Lower leg skin (tissue), 4 donors: ENCODE data around the gene APCDD1. TPM values are rescaled to one million over a fixed set of nuclear protein-coding genes. Genes with fewer than 3 reads are reported as not detected.

ENCODE experiments used
- DNase-seq, 2 donors: peaks; one replicate each; pipeline ENCODE4 v3.0.0-alpha.2; 2019; ENCODE audit warnings: low spot score in 2 of 2
- H3K4me3 ChIP-seq: fragments of 200-600 bp; sonication (generic); 2 replicates; pipeline ENCODE4 v1.5.1; 2017; ENCODE audit warnings: mild to moderate bottlenecking, low read depth; ENCODE audit not compliant: poor library complexity, severe bottlenecking
- CTCF ChIP-seq, 3 donors: fragments of 450-650 bp; IDR thresholded peaks; one replicate each; pipeline ENCODE4 v1.5.1; 2016; ENCODE audit warnings: antibody characterized with exemption in 3 of 3, mild to moderate bottlenecking in 3 of 3, moderate library complexity in 2 of 3
- POLR2A ChIP-seq, 2 donors: fragments of 450-650 bp; IDR thresholded peaks; one replicate each; pipeline ENCODE4 v1.6.1; 2016 to 2017; ENCODE audit warnings: antibody characterized with exemption in 2 of 2, mild to moderate bottlenecking in 1 of 2, moderate library complexity in 1 of 2
- WGBS, 2 donors: methylation state at CpG; one replicate each; pipeline ENCODE4 v1.1.5; 2018; 5-methylcytosine and 5-hydroxymethylcytosine counted together
- intact Hi-C: fragments of 100-400 bp; cut with DNase I; formaldehyde crosslinking; loops from one replicate; pipeline ENCODE4 v1.15.0; 2023; ENCODE audit warnings: low total_unique reads
- total RNA-seq, 4 donors: library from RNA; depleted of rRNA; stranded (reverse); fragments of >200 nt; gene quantifications; one replicate each; pipeline ENCODE4 v1.1.0, GENCODE V29; 2016

APCDD1 gene
- total RNA-seq, 4 donors from 2014 or later, result 76.6 to 192 (median 180) TPM

GRCh38 chr18:10422731-10423130 lies 31.7 kb upstream of the APCDD1 start:
- no peak for TF ChIP-seq CTCF (IDR thresholded peaks at IDR 0.05)
- no peak for TF ChIP-seq POLR2A (IDR thresholded peaks at IDR 0.05)
- DNase-seq, result no peak
- 100% methylated on average over 2 of the region's 6 CpGs for WGBS, 2 donors
- no peak overlapping the region for H3K4me3 ChIP-seq
- intact Hi-C loops, result no loop called here

- no peak overlapping the region for H3K4me3 ChIP-seq
- WGBS, 2 donors, result 46 to 53% methylated on average over 7 of the region's 7 CpGs
- TF ChIP-seq CTCF (IDR thresholded peaks at IDR 0.05) (no peak), POLR2A (IDR thresholded peaks at IDR 0.05) (no peak)
- no peak for DNase-seq
- intact Hi-C loops, result no loop called here
These were observed 29.7 kb upstream of the APCDD1 start for GRCh38 chr18:10424585-10425307.

GRCh38 chr18:10430677-10431076 lies 23.8 kb upstream of the APCDD1 start:
- intact Hi-C loops, result no loop called here
- DNase-seq, result no peak
- WGBS, 2 donors, result 29 to 59% methylated on average over 4 of the region's 4 CpGs
- no peak for TF ChIP-seq POLR2A (IDR thresholded peaks at IDR 0.05)
- no peak for TF ChIP-seq CTCF (IDR thresholded peaks at IDR 0.05)
- no peak overlapping the region for H3K4me3 ChIP-seq

GRCh38 chr18:10431680-10432079 lies 22.8 kb upstream of the APCDD1 start:
- no peak overlapping the region for H3K4me3 ChIP-seq
- DNase-seq, result no peak
- intact Hi-C loops, result no loop called here
- 63 to 77% methylated on average over 2 of the region's 2 CpGs for WGBS, 2 donors
- no peak for TF ChIP-seq POLR2A (IDR thresholded peaks at IDR 0.05)
- TF ChIP-seq CTCF (IDR thresholded peaks at IDR 0.05), result no peak

GRCh38 chr18:10432781-10433180 lies 21.7 kb upstream of the APCDD1 start:
- DNase-seq, result no peak
- no peak overlapping the region for H3K4me3 ChIP-seq
- WGBS, 2 donors, result 57 to 86% methylated on average over 7 of the region's 7 CpGs
- intact Hi-C loops, result no loop called here
- TF ChIP-seq CTCF (IDR thresholded peaks at IDR 0.05) (no peak), POLR2A (IDR thresholded peaks at IDR 0.05) (no peak)

- no peak for DNase-seq
- H3K4me3 ChIP-seq, result no peak overlapping the region
- TF ChIP-seq POLR2A (IDR thresholded peaks at IDR 0.05), result no peak
- no peak for TF ChIP-seq CTCF (IDR thresholded peaks at IDR 0.05)
- intact Hi-C loops, result no loop called here
- 90 to 95% methylated on average over 3 of the region's 3 CpGs for WGBS, 2 donors
These were observed 18.3 kb upstream of the APCDD1 start for GRCh38 chr18:10436160-10436559.
